ENCODE measurements around the gene IGFN1.

The IGFN1 gene

GRCh38 chr1:201268604-201269151, 78.1 kb downstream of the IGFN1 start:
- no peak for DNase-seq

- no peak for DNase-seq
These were observed 78.7 kb downstream of the IGFN1 start for GRCh38 chr1:201269281-201269680.

- no peak for DNase-seq
These were observed 79.3 kb downstream of the IGFN1 start for GRCh38 chr1:201269900-201270410.

- DNase-seq, result no peak
These were observed 80.2 kb downstream of the IGFN1 start for GRCh38 chr1:201270616-201271390.

GRCh38 chr1:201272799-201273198, 82.2 kb downstream of the IGFN1 start:
- no peak for DNase-seq

- DNase-seq, result no peak
These were observed 84.1 kb downstream of the IGFN1 start for GRCh38 chr1:201274616-201275252.

GRCh38 chr1:201275253-201275666, 84.6 kb downstream of the IGFN1 start:
- DNase-seq, result no peak

GRCh38 chr1:201276891-201277290, 86.3 kb downstream of the IGFN1 start:
- DNase-seq, result no peak

- no peak for DNase-seq
These were observed 86.8 kb downstream of the IGFN1 start for GRCh38 chr1:201277441-201277840.

Measured in DMS79 treated with DMSO at 0.1 percent for 48 hours (cell line).